HepG2 (cell line): Measurements from ENCODE around the gene PCBP2. TPM values are rescaled to one million over a fixed set of nuclear protein-coding genes. Genes with fewer than 3 reads are reported as not detected.

Experiments
- FOXK1 ChIP-seq: sonication (generic); formaldehyde crosslinking; IDR thresholded peaks from 2 replicates; pipeline ENCODE4 v1.4.0; 2020; ENCODE audit warnings: low read depth, missing genetic modification reagents, borderline replicate concordance
- KIAA2018 ChIP-seq: sonication (generic); formaldehyde crosslinking; IDR thresholded peaks from 2 replicates; pipeline ENCODE4 v1.5.0; 2020; ENCODE audit warnings: mild to moderate bottlenecking, missing genetic modification reagents, borderline replicate concordance
- KLF16 ChIP-seq, 2 experiments: sonication (generic) in 1 of 2; formaldehyde crosslinking in 1 of 2; IDR thresholded peaks; 2 replicates each; pipeline versions ENCODE4 v1.6.1 to v1.8.0; 2016 to 2023; ENCODE audit warnings: missing genetic modification reagents in 2 of 2, missing compliant biosample characterization in 1 of 2
- MAF1 ChIP-seq: sonication (generic); formaldehyde crosslinking; IDR thresholded peaks from 2 replicates; pipeline ENCODE4 v1.5.0; 2020; ENCODE audit warnings: missing genetic modification reagents, borderline replicate concordance
- MED1 ChIP-seq: sonication (generic); formaldehyde crosslinking; IDR thresholded peaks from 2 replicates; pipeline ENCODE4 v1.4.0; 2020; ENCODE audit warnings: missing genetic modification reagents
- MTA3 ChIP-seq: sonication (generic); formaldehyde crosslinking; IDR thresholded peaks from 2 replicates; pipeline ENCODE4 v1.4.0; 2020; ENCODE audit warnings: missing genetic modification reagents
- NCOA2 ChIP-seq: sonication (generic); formaldehyde crosslinking; IDR thresholded peaks from 2 replicates; pipeline ENCODE4 v1.8.0; 2022; ENCODE audit warnings: inconsistent platforms
- PRPF4 ChIP-seq: fragments of 200-400 bp; formaldehyde crosslinking; IDR thresholded peaks from 2 replicates; pipeline ENCODE4 v1.6.1; 2016; ENCODE audit warnings: low read length, low read depth; ENCODE audit not compliant: poor library complexity, severe bottlenecking
- TRIM22 ChIP-seq: fragments of 450-650 bp; IDR thresholded peaks from 2 replicates; pipeline ENCODE4 v1.6.1; 2017
- ZC3H13 ChIP-seq: sonication (generic); formaldehyde crosslinking; IDR thresholded peaks from 2 replicates; pipeline ENCODE4 v1.8.1; 2023; ENCODE audit warnings: mild to moderate bottlenecking, missing genetic modification reagents, moderate library complexity
- ZNF337 ChIP-seq: sonication (generic); formaldehyde crosslinking; IDR thresholded peaks from 2 replicates; pipeline ENCODE4 v1.5.1; 2020; ENCODE audit warnings: missing genetic modification reagents, low read depth, mild to moderate bottlenecking, borderline replicate concordance
- ZNF512B ChIP-seq: sonication (generic); formaldehyde crosslinking; IDR thresholded peaks from 2 replicates; pipeline ENCODE4 v1.5.1; 2020; ENCODE audit warnings: missing genetic modification reagents, mild to moderate bottlenecking, borderline replicate concordance
- polyA plus RNA-seq, 8 experiments: library from polyadenylated mRNA; depleted of rRNA in 3 of 8; stranded (reverse) in 7 of 8; unstranded in 1 of 8; fragments of >200 nt; fragmentation: Illumina TruSeq in 4 of 8; extraction: Trizol in 4 of 8; gene quantifications; 2 replicates each; pipeline versions ENCODE4 v1.2.1 to v1.2.3, GENCODE V29; 2011 to 2016; ENCODE audit warnings: low read depth in 4 of 8, missing spikeins in 1 of 8, mixed read lengths in 1 of 8; ENCODE audit not compliant: insufficient read depth in 1 of 8
- total RNA-seq, 5 experiments: library from RNA; depleted of rRNA; stranded (reverse); fragments of >200 nt; fragmentation: Illumina TruSeq; extraction: Trizol; gene quantifications; 2 replicates each; pipeline ENCODE4 v1.2.3, GENCODE V29; 2016; ENCODE audit warnings: low read depth in 1 of 5
- TF ChIP-seq, protein P1 (sequence below): IDR thresholded peaks from 2 replicates; pipeline ENCODE4 v1.6.1; 2016; ENCODE audit warnings: low read depth

Gene PCBP2
- total and polyA plus RNA-seq, 2 of the 13 experiments (the other 11 are each of a cell fraction or from before 2014, with no cell fraction given): 154 to 345 TPM

- TF ChIP-seq ZC3H13 (CRISPR knock-in tag) (no peak), KLF16 (CRISPR knock-in tag; IDR thresholded peaks at IDR 0.05) (peak in 1 of 2 experiments; percentile 54; a peak in 1 of 4 replicates), MTA3 (no peak), PRPF4 (no peak), MAF1 (CRISPR knock-in tag) (no peak), NCOA2 (CRISPR knock-in tag) (0 out of 2 replicates have a peak, but pooled peaks have one; percentile 15), FOXK1 (no peak), KIAA2018 (CRISPR knock-in tag) (no peak), ZNF512B (CRISPR knock-in tag) (no peak), MED1 (CRISPR knock-in tag) (peak; percentile 42; the same call in 1 of the 2 replicates), ZNF337 (CRISPR knock-in tag) (no peak; the same call in 1 of the 2 replicates), TRIM22 (no peak)
- TF ChIP-seq, protein P1, sequence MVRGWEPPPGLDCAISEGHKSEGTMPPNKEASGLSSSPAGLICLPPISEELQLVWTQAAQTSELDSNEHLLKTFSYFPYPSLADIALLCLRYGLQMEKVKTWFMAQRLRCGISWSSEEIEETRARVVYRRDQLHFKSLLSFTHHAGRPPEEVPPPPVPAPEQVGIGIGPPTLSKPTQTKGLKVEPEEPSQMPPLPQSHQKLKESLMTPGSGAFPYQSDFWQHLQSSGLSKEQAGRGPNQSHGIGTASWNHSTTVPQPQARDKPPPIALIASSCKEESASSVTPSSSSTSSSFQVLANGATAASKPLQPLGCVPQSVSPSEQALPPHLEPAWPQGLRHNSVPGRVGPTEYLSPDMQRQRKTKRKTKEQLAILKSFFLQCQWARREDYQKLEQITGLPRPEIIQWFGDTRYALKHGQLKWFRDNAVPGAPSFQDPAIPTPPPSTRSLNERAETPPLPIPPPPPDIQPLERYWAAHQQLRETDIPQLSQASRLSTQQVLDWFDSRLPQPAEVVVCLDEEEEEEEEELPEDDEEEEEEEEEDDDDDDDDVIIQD (CRISPR knock-in tag): no peak
These were observed 10.7 kb upstream of the PCBP2 start, which contains the start of gene PRR13 (continued) for GRCh38 chr12:53441040-53441833.
